HCT116 (cell line): ENCODE measurements around the gene NYAP1. TPM values are rescaled to one million over a fixed set of nuclear protein-coding genes. Genes with fewer than 3 reads are reported as not detected.
"Not testable (repeated sequence)": the region's sequence is repeated elsewhere in the genome, so short reads cannot be mapped to it uniquely, and the experiment has no call there.

Source experiments
- ATAC-seq: fragments of 200-7000 bp; cut with Tn5 transposase; 2 replicates; pipeline ENCODE4 v1.9.1; 2020; ENCODE audit warnings: mild to moderate bottlenecking, moderate library complexity
- BruUV-seq: library from RNA; stranded (reverse); fragments of 400-500 nt; replicated peaks from 2 replicates; lab custom pipeline; 2021; lab: Mats Ljungman, UMichigan
- CTCF ChIA-PET: fragments of 300-600 bp; sonication (Branson Sonifier 250); formaldehyde crosslinking; loops from one replicate; lab custom pipeline; 2021; ENCODE audit warnings: antibody characterized with exemption; lab: Charles Lee
- POLR2A ChIA-PET: fragments of 300-600, 350-600 bp; sonication (Branson Sonifier 250); formaldehyde crosslinking; loops from one replicate; lab custom pipeline; 2021; ENCODE audit warnings: antibody characterized with exemption; lab: Charles Lee
- RAD21 ChIA-PET, 2 experiments: fragments of 300-600 bp; sonication (Branson Sonifier 250); formaldehyde crosslinking; loops; one replicate each; lab custom pipeline; 2023; ENCODE audit warnings: low total read pairs in 2 of 2; ENCODE audit not compliant: uncharacterized antibody in 2 of 2, unreplicated experiment in 2 of 2, low non-redundant PET in 1 of 2; lab: Charles Lee
- DNase-seq: peaks from one replicate; pipeline ENCODE4 v3.0.0-alpha.2; 2010; ENCODE audit warnings: low read depth, low spot score
- H2AFZ ChIP-seq: fragments of 200-600 bp; shearing (Covaris generic), sonication (generic); 2 replicates; pipeline ENCODE4 v1.6.1; 2017; ENCODE audit warnings: low read depth, mixed run types, mixed read lengths, antibody characterized with exemption, low read length; ENCODE audit not compliant: poor library complexity, severe bottlenecking
- H3K27ac ChIP-seq: 2 replicates; pipeline ENCODE4 v1.5.1; 2012; ENCODE audit warnings: low read depth, low read length
- H3K27me3 ChIP-seq: fragments of 200-600 bp; sonication (generic); 2 replicates; pipeline ENCODE4 v1.6.1; 2016; ENCODE audit warnings: mixed run types, low read length, mixed read lengths; ENCODE audit not compliant: insufficient read depth
- H3K36me3 ChIP-seq, 2 experiments: fragments of 200-500 bp in 1 of 2; fragments of 200-600 bp in 1 of 2; sonication (Bioruptor generic) in 1 of 2; sonication (generic) in 1 of 2; 2 replicates each; pipeline versions ENCODE4 v1.5.1 to v1.6.1; 2014 to 2016; ENCODE audit warnings: low read length in 2 of 2, inconsistent platforms in 1 of 2, mixed read lengths in 1 of 2, mixed run types in 1 of 2; ENCODE audit not compliant: insufficient read depth in 2 of 2, control insufficient read depth in 1 of 2
- H3K4me1 ChIP-seq, 2 experiments: fragments of 200-600 bp in 1 of 2; sonication (generic) in 1 of 2; 2 replicates each; pipeline versions ENCODE4 v1.5.1 to v1.6.1; 2012 to 2017; ENCODE audit warnings: low read length in 2 of 2, inconsistent platforms in 1 of 2, mild to moderate bottlenecking in 1 of 2, mixed read lengths in 1 of 2, mixed run types in 1 of 2, moderate library complexity in 1 of 2; ENCODE audit not compliant: insufficient read depth in 2 of 2, control insufficient read depth in 1 of 2
- H3K4me2 ChIP-seq: fragments of 200-600 bp; sonication (generic); 2 replicates; pipeline ENCODE4 v1.6.1; 2017; ENCODE audit warnings: mixed run types, low read length, mixed read lengths
- H3K4me3 ChIP-seq, 2 experiments: fragments of 200-600 bp in 1 of 2; sonication (generic) in 1 of 2; replicated peaks in 1 of 2; 2 replicates each; pipeline ENCODE4 v1.5.1; 2011 to 2016; ENCODE audit warnings: low read length in 2 of 2, control low read depth in 1 of 2, low read depth in 1 of 2, mild to moderate bottlenecking in 1 of 2, mixed read lengths in 1 of 2, mixed run types in 1 of 2
- H3K79me2 ChIP-seq: fragments of 200-600 bp; sonication (generic); 2 replicates; pipeline ENCODE4 v1.6.1; 2017; ENCODE audit warnings: mild to moderate bottlenecking, mixed run types, low read length, moderate library complexity, mixed read lengths; ENCODE audit not compliant: insufficient read depth
- H3K9ac ChIP-seq: fragments of 200-600 bp; sonication (generic); 2 replicates; pipeline ENCODE4 v1.6.1; 2016; ENCODE audit warnings: low read length, mixed read lengths
- H3K9me2 ChIP-seq: fragments of 200-600 bp; sonication (generic), shearing (Covaris generic); 2 replicates; pipeline ENCODE4 v1.6.1; 2017; ENCODE audit warnings: mixed run types, mild to moderate bottlenecking, moderate library complexity; ENCODE audit not compliant: insufficient read depth
- H3K9me3 ChIP-seq, 2 experiments: fragments of 200-500 bp in 1 of 2; fragments of 200-600 bp in 1 of 2; sonication (Bioruptor generic) in 1 of 2; sonication (generic) in 1 of 2; 2 replicates each; pipeline ENCODE4 v1.6.1; 2014 to 2017; ENCODE audit warnings: low read length in 2 of 2, mixed read lengths in 2 of 2, inconsistent platforms in 1 of 2, low read depth in 1 of 2, mild to moderate bottlenecking in 1 of 2, mixed run types in 1 of 2, moderate library complexity in 1 of 2; ENCODE audit not compliant: control insufficient read depth in 1 of 2, insufficient read depth in 1 of 2
- H4K20me1 ChIP-seq: fragments of 200-600 bp; sonication (generic), shearing (Covaris generic); 2 replicates; pipeline ENCODE4 v1.6.1; 2017; ENCODE audit warnings: mixed run types, mild to moderate bottlenecking, moderate library complexity; ENCODE audit not compliant: insufficient read depth
- CBX3 ChIP-seq: IDR thresholded peaks from 2 replicates; pipeline ENCODE4 v1.6.1; 2012; ENCODE audit warnings: low read depth
- CEBPB ChIP-seq: IDR thresholded peaks from 2 replicates; pipeline ENCODE4 v1.6.1; 2012; ENCODE audit warnings: low read depth
- EZH2phosphoT487 ChIP-seq: fragments of 200-600 bp; IDR thresholded peaks from 2 replicates; pipeline ENCODE4 v1.6.1; 2018; ENCODE audit warnings: antibody characterized with exemption, borderline replicate concordance
- JUND ChIP-seq: IDR thresholded peaks from 2 replicates; pipeline ENCODE4 v1.6.1; 2012
- POLR2AphosphoS5 ChIP-seq: IDR thresholded peaks from 2 replicates; pipeline ENCODE4 v1.6.1; 2011; ENCODE audit warnings: mild to moderate bottlenecking, low read depth, low read length, moderate library complexity
- SIN3A ChIP-seq: IDR thresholded peaks from 2 replicates; pipeline ENCODE4 v1.6.1; 2012; ENCODE audit warnings: low read depth
- SRF ChIP-seq: IDR thresholded peaks from 2 replicates; pipeline ENCODE4 v1.6.1; 2012; ENCODE audit warnings: low read depth
- TCF7L2 ChIP-seq: IDR thresholded peaks from 2 replicates; pipeline ENCODE4 v1.7.0; 2011; ENCODE audit warnings: borderline replicate concordance, inconsistent platforms; ENCODE audit not compliant: insufficient read depth, insufficient read length; ENCODE audit errors: extremely low read depth
- intact Hi-C: fragments of 100-400 bp; cut with micrococcal nuclease; formaldehyde crosslinking; loops from 2 replicates; pipeline ENCODE4 v1.10.0; 2022
- total RNA-seq: library from RNA; stranded (reverse); gene quantifications from one replicate; pipeline ENCODE4 v1.2.1, GENCODE V29; 2021; ENCODE audit not compliant: unreplicated experiment
- TF ChIP-seq, protein P1 (sequence below): IDR thresholded peaks from 2 replicates; pipeline ENCODE4 v1.6.1; 2012; ENCODE audit warnings: low read depth
- TF ChIP-seq, protein P2 (sequence below): IDR thresholded peaks from 2 replicates; pipeline ENCODE4 v1.6.1; 2012

The NYAP1 gene
- total RNA-seq, 1 experiment from 2014 or later: 6.7 TPM

GRCh38 chr7:100446040-100446439 lies 37.7 kb upstream of the NYAP1 start:
- H3K4me1 ChIP-seq: peaks cover 0 to 21% of the 10 kb centered on the region in 2 experiments; a peak in 2 of 4 replicates
- POLR2A ChIA-PET: interaction anchor here (1.9 kb wide), 1 partner anchor 17 kb away, joined by 6 read pairs; the partner anchor contains the start of gene ZCWPW1
- no peak overlapping the region for H3K4me2 ChIP-seq
- no peak overlapping the region for H3K27ac ChIP-seq
- RAD21 ChIA-PET: no interaction called here
- intact Hi-C loops: no loop called here
- no peak for DNase-seq
- no peaks in the 10 kb centered on the region for H4K20me1 ChIP-seq
- H3K36me3 ChIP-seq: no peaks in the 10 kb centered on the region
- no peak overlapping the region for H3K9ac ChIP-seq
- no peaks in the 10 kb centered on the region for H3K9me3 ChIP-seq
- ATAC-seq: no peak
- H2AFZ ChIP-seq: no peak overlapping the region
- no peaks in the 10 kb centered on the region for H3K9me2 ChIP-seq
- no peak overlapping the region for H3K4me3 ChIP-seq
- TF ChIP-seq CEBPB (no peak), JUND (no peak), CBX3 (no peak), EZH2phosphoT487 (no peak), POLR2AphosphoS5 (no peak), SRF (no peak), SIN3A (no peak), TCF7L2 (no peak)
- TF ChIP-seq, protein P1, sequence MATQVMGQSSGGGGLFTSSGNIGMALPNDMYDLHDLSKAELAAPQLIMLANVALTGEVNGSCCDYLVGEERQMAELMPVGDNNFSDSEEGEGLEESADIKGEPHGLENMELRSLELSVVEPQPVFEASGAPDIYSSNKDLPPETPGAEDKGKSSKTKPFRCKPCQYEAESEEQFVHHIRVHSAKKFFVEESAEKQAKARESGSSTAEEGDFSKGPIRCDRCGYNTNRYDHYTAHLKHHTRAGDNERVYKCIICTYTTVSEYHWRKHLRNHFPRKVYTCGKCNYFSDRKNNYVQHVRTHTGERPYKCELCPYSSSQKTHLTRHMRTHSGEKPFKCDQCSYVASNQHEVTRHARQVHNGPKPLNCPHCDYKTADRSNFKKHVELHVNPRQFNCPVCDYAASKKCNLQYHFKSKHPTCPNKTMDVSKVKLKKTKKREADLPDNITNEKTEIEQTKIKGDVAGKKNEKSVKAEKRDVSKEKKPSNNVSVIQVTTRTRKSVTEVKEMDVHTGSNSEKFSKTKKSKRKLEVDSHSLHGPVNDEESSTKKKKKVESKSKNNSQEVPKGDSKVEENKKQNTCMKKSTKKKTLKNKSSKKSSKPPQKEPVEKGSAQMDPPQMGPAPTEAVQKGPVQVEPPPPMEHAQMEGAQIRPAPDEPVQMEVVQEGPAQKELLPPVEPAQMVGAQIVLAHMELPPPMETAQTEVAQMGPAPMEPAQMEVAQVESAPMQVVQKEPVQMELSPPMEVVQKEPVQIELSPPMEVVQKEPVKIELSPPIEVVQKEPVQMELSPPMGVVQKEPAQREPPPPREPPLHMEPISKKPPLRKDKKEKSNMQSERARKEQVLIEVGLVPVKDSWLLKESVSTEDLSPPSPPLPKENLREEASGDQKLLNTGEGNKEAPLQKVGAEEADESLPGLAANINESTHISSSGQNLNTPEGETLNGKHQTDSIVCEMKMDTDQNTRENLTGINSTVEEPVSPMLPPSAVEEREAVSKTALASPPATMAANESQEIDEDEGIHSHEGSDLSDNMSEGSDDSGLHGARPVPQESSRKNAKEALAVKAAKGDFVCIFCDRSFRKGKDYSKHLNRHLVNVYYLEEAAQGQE: no peak
- TF ChIP-seq, protein P2, sequence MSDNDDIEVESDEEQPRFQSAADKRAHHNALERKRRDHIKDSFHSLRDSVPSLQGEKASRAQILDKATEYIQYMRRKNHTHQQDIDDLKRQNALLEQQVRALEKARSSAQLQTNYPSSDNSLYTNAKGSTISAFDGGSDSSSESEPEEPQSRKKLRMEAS: no peak
- TF ChIP-seq, all 23 proteins: peak for 0
- no TSS peak for BruUV-seq
- CTCF ChIA-PET: no interaction called here
- Histone ChIP-seq H3K79me2 (no peaks in the 10 kb centered on the region), H3K27me3 (no peaks in the 10 kb centered on the region)

DNA sequence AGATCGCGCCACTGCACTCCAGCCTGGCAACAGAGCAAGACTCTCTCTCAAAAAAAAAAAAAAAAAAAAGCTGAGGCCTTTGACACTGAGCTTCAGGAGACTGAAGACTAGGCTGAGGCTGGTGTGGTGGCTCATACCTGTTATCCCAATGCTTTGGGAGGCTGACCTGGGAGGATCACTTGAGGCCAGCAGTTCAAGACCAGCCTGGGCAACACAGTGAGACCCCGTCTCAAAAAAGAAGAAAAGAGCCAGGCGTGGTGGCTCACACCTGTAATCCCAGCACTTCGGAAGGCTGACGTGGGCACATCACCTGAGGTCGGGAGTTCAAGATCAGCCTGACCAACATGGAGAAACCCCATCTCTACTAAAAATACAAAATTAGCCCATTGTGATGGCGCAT lies 36.4 kb upstream of the NYAP1 start:
- H3K9me2 ChIP-seq, H3K79me2 ChIP-seq, H3K27ac ChIP-seq, H3K27me3 ChIP-seq, H4K20me1 ChIP-seq, H3K4me3 ChIP-seq, RAD21 ChIA-PET, H2AFZ ChIP-seq, DNase-seq, H3K9me3 ChIP-seq, CTCF ChIA-PET, H3K9ac ChIP-seq, H3K36me3 ChIP-seq, H3K4me2 ChIP-seq, ATAC-seq, BruUV-seq, intact Hi-C loops: not testable (repeated sequence)
- peaks cover 2 to 27% of the 10 kb centered on the region in 2 experiments; a peak in 3 of 4 replicates for H3K4me1 ChIP-seq
- POLR2A ChIA-PET: interaction anchor here (0.7 kb wide), 1 partner anchor 160 kb away, joined by 3 read pairs; no protein-coding TSS in a partner anchor
